Adrenal gland (tissue), 5 donors: ENCODE measurements around the gene ZNF831.

Source experiments
- CTCF ChIP-seq, 6 experiments: fragments of 450-650 bp in 4 of 6; fragments of 200-600 bp in 2 of 6; sonication (generic) in 1 of 6; IDR thresholded peaks; 1 replicate in 5 of 6; 2 replicates in 1 of 6; pipeline versions ENCODE4 v1.5.1 to v1.8.0; 2016 to 2021; ENCODE audit warnings: antibody characterized with exemption in 6 of 6, mild to moderate bottlenecking in 2 of 6, moderate library complexity in 1 of 6
- POLR2A ChIP-seq, 2 donors: fragments of 450-650 bp; IDR thresholded peaks; one replicate each; pipeline ENCODE4 v1.6.1; 2017; ENCODE audit warnings: antibody characterized with exemption in 2 of 2, mild to moderate bottlenecking in 2 of 2, moderate library complexity in 1 of 2
- donor health status: DM: no; HTN: no; CAD: no.

GRCh38 chr20:59192533-59192896, 28.9 kb downstream of the ZNF831 start:
- TF ChIP-seq CTCF (IDR thresholded peaks at IDR 0.05) (no peak), POLR2A (IDR thresholded peaks at IDR 0.05) (no peak)
